Measurements from ENCODE around the gene GTF2A1. TPM values are rescaled to one million over a fixed set of nuclear protein-coding genes. Genes with fewer than 3 reads are reported as not detected.

Gene GTF2A1
- polyA plus RNA-seq, 3 donors from 2014 or later: 10.5 to 26.3 (median 20.7) TPM

GRCh38 chr14:81221579-81222102, 882 bp upstream of the GTF2A1 start:
- Mint-ChIP-seq H3K4me1 (peaks cover 33 to 44% of the 10 kb centered on the region in 2 donors), H3K27me3 (ENCODE audit: low read depth in 3 of 3) (peaks cover 22 to 25% (median 23%) of the 10 kb centered on the region in 3 donors), H3K9me3 (peaks cover 0 to 3% (median 0%) of the 10 kb centered on the region in 6 donors), H3K27ac (peak overlapping the region; percentile 98 to 99 (median 99)), H3K36me3 (peaks cover 0 to 3% (median 0%) of the 10 kb centered on the region in 3 donors), H3K4me3 (peak overlapping the region; percentile 92 to 99 (median 93))
- DNase-seq: no peak

DNA sequence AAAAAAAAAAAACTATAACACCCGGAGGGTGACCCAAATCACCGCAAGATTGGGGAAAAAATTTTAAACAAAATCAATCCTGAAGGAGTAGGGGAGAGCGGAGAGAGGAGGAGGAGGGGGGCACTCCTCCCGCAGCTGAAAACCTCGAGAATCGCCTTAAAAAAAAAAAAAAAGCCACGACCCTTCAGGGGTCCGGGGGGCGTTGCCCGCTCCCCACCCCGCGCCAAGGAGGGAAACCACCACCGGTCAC, 254 bp downstream of the GTF2A1 start:
- H3K9me3 Mint-ChIP-seq: peaks cover 0 to 3% (median 0%) of the 10 kb centered on the region in 6 donors
- H3K4me1 Mint-ChIP-seq: peaks cover 33 to 52% of the 10 kb centered on the region in 2 donors
- DNase-seq: no peak
- H3K4me3 Mint-ChIP-seq: peak overlapping the region; percentile 92 to 99 (median 93)
- peaks cover 22 to 25% (median 23%) of the 10 kb centered on the region in 3 donors for H3K27me3 Mint-ChIP-seq (ENCODE audit: low read depth in 3 of 3)
- H3K36me3 Mint-ChIP-seq: peaks cover 0 to 5% (median 0%) of the 10 kb centered on the region in 3 donors
- peak overlapping the region; percentile 95 to 99 (median 99) for H3K27ac Mint-ChIP-seq

- Mint-ChIP-seq H3K27ac (peak overlapping the region; percentile 98 to 99 (median 99)), H3K9me3 (peaks cover 0 to 3% (median 0%) of the 10 kb centered on the region in 6 donors), H3K4me3 (peak overlapping the region; percentile 98 to 99 (median 99)), H3K4me1 (peaks cover 36 to 57% of the 10 kb centered on the region in 2 donors), H3K36me3 (peaks cover 0 to 9% (median 2%) of the 10 kb centered on the region in 3 donors), H3K27me3 (ENCODE audit: low read depth in 3 of 3) (peaks cover 22 to 25% (median 23%) of the 10 kb centered on the region in 3 donors)
- peak in 2 of 3 donors; percentile 57 to 59 for DNase-seq
Measured at GRCh38 chr14:81219759-81220579, 790 bp downstream of the GTF2A1 start.

DNA sequence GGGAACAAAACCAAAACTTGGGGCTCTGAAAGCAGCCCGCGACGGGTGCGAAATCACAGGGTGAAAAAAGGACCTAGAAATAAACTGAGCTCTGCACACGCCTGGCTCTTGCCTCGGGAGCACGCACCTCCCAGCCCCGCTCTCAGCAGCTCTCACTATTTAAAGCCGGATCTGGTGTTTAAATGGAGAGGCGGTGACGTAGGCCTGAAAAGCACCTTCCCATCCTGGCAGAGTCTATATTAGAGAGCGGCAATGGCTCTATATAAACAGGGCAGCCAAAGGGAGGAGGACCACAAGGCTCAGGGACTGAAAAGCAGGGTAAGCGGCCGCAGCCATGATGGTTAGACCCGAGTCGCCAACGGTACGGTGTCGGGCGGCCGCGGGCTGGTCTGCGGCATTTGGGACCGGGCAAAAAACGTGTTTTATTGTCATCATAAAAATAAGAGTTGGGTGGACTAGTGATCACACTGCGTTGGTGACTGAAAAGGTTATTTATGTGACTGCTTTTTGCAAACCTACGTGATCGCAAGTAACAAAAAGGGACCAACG, 1.5 kb downstream of the GTF2A1 start:
- H3K4me3 Mint-ChIP-seq: peak overlapping the region; percentile 93 to 99 (median 99)
- peaks cover 0 to 13% (median 6%) of the 10 kb centered on the region in 3 donors for H3K36me3 Mint-ChIP-seq
- peaks cover 37 to 61% of the 10 kb centered on the region in 2 donors for H3K4me1 Mint-ChIP-seq
- DNase-seq: peak; percentile 85 to 89 (median 86)
- H3K27ac Mint-ChIP-seq: peak overlapping the region; percentile 98 to 99 (median 98)
- peaks cover 22 to 25% (median 23%) of the 10 kb centered on the region in 3 donors for H3K27me3 Mint-ChIP-seq (ENCODE audit: low read depth in 3 of 3)
- peaks cover 0 to 3% (median 0%) of the 10 kb centered on the region in 6 donors for H3K9me3 Mint-ChIP-seq

DNA sequence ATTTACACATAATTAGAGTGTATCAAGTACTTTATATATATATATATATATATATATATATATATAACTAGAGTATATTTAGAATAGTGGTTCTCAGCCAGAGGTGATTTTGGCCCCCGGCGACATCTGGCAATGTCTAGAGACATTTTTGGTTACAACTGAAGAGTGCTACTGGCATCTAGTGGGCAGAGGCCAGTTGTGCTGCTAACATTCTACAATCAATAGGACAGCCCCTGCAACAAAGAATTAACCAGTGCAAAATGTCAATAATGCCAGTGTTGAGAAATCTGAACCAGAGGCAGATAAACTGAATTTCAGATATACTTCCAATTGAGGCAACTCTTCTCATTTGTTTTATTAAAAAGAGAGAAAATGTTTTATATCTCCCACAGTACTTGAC, 8.9 kb downstream of the GTF2A1 start:
- no peak overlapping the region for H3K4me3 Mint-ChIP-seq
- H3K27me3 Mint-ChIP-seq (ENCODE audit: low read depth in 3 of 3): no peaks in the 10 kb centered on the region
- peak; percentile 9 to 40 (median 28) for DNase-seq
- H3K36me3 Mint-ChIP-seq: peaks cover 0 to 31% (median 19%) of the 10 kb centered on the region in 3 donors
- H3K9me3 Mint-ChIP-seq: no peaks in the 10 kb centered on the region
- peak overlapping the region in 3 of 6 donors; percentile 21 to 55 (median 50) for H3K27ac Mint-ChIP-seq
- peaks cover 42 to 72% of the 10 kb centered on the region in 2 donors for H3K4me1 Mint-ChIP-seq

- peak overlapping the region in 5 of 6 donors; percentile 1 to 71 (median 56) for H3K27ac Mint-ChIP-seq
- peaks cover 42 to 78% of the 10 kb centered on the region in 2 donors for H3K4me1 Mint-ChIP-seq
- H3K4me3 Mint-ChIP-seq: no peak overlapping the region
Measured at GRCh38 chr14:81209167-81209836, 11.5 kb downstream of the GTF2A1 start.

GRCh38 chr14:81208489-81208888, 12.3 kb downstream of the GTF2A1 start:
- Mint-ChIP-seq H3K36me3 (peaks cover 0 to 19% (median 13%) of the 10 kb centered on the region in 3 donors), H3K9me3 (no peaks in the 10 kb centered on the region), H3K4me3 (no peak overlapping the region), H3K27me3 (ENCODE audit: low read depth in 3 of 3) (no peaks in the 10 kb centered on the region), H3K4me1 (peaks cover 39 to 85% of the 10 kb centered on the region in 2 donors), H3K27ac (no peak overlapping the region)
- DNase-seq: no peak

More at GRCh38 chr14:81209167-81209836, 11.5 kb downstream of the GTF2A1 start:
- H3K27me3 Mint-ChIP-seq (ENCODE audit: low read depth in 3 of 3): no peaks in the 10 kb centered on the region
- DNase-seq: no peak
- no peaks in the 10 kb centered on the region for H3K9me3 Mint-ChIP-seq
- H3K36me3 Mint-ChIP-seq: peaks cover 0 to 19% (median 17%) of the 10 kb centered on the region in 3 donors

- Mint-ChIP-seq H3K9me3 (no peaks in the 10 kb centered on the region), H3K27me3 (ENCODE audit: low read depth in 3 of 3) (no peaks in the 10 kb centered on the region), H3K4me3 (no peak overlapping the region), H3K27ac (peak overlapping the region in 5 of 6 donors; percentile 13 to 78 (median 61)), H3K36me3 (peaks cover 0 to 14% (median 13%) of the 10 kb centered on the region in 3 donors), H3K4me1 (peaks cover 25 to 67% of the 10 kb centered on the region in 2 donors)
- no peak for DNase-seq
Measured at GRCh38 chr14:81206115-81206514, 14.6 kb downstream of the GTF2A1 start.

DNA sequence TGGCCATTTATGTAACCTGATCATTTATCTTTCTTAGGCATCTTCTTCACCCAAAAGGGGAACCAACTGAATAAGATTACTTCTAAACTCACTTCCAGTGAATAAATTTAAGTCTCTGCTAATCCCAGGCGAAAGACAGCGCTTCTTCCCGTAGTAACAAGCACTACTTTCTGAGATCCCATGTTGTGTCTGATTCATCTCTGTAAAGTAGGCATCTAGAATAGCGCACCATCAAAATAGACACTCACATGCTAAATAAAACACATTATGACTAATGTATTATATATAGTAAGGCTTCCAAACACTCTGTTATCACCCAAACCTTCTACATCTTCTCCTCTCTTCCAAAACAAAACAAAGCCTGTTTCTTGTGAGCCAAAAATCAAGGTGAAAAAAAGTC, 15.1 kb downstream of the GTF2A1 start:
- H3K9me3 Mint-ChIP-seq: no peaks in the 10 kb centered on the region
- peak overlapping the region in 5 of 6 donors; percentile 13 to 78 (median 61) for H3K27ac Mint-ChIP-seq
- H3K4me1 Mint-ChIP-seq: peaks cover 23 to 65% of the 10 kb centered on the region in 2 donors
- no peaks in the 10 kb centered on the region for H3K27me3 Mint-ChIP-seq (ENCODE audit: low read depth in 3 of 3)
- H3K4me3 Mint-ChIP-seq: no peak overlapping the region
- peaks cover 0 to 14% (median 13%) of the 10 kb centered on the region in 3 donors for H3K36me3 Mint-ChIP-seq
- no peak for DNase-seq

- Mint-ChIP-seq H3K27me3 (ENCODE audit: low read depth in 3 of 3) (peaks cover 0 to 5% (median 0%) of the 10 kb centered on the region in 3 donors), H3K27ac (peak overlapping the region; percentile 51 to 89 (median 80)), H3K36me3 (peaks cover 11 to 27% (median 15%) of the 10 kb centered on the region in 3 donors), H3K4me3 (peak overlapping the region; percentile 13 to 55 (median 54)), H3K9me3 (no peaks in the 10 kb centered on the region), H3K4me1 (peaks cover 13 to 34% of the 10 kb centered on the region in 2 donors)
- peak in 1 of 3 donors; percentile 14 for DNase-seq
Measured at GRCh38 chr14:81200054-81200453, 20.7 kb downstream of the GTF2A1 start.

DNA sequence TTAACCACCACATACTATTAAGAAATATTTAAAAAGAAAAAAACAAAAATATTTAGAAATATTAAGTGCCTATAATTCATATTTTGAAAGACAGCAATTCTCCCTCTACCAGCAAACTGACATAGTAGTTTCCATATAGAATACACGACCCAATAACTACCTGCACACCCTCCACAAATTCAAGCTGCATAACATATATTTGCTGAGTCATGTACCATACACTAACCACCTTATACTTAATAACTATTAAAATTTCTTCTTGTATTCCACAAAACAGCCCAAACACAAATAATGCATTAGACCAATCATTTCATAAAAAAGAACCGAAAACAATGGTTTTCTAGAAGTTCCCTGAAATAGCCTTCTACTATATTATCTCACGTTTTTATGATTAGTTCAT, 21.7 kb downstream of the GTF2A1 start:
- Mint-ChIP-seq H3K27ac (peak overlapping the region in 3 of 6 donors; percentile 24 to 89 (median 76)), H3K4me3 (no peak overlapping the region), H3K27me3 (ENCODE audit: low read depth in 3 of 3) (peaks cover 0 to 5% (median 0%) of the 10 kb centered on the region in 3 donors), H3K36me3 (peaks cover 13 to 35% (median 17%) of the 10 kb centered on the region in 3 donors), H3K4me1 (peaks cover 13 to 26% of the 10 kb centered on the region in 2 donors), H3K9me3 (no peaks in the 10 kb centered on the region)
- DNase-seq: no peak

- Mint-ChIP-seq H3K36me3 (peaks cover 14 to 39% (median 17%) of the 10 kb centered on the region in 3 donors), H3K4me1 (peaks cover 13 to 25% of the 10 kb centered on the region in 2 donors), H3K4me3 (no peak overlapping the region), H3K27ac (peak overlapping the region in 1 of 6 donors; percentile 24), H3K9me3 (no peaks in the 10 kb centered on the region), H3K27me3 (ENCODE audit: low read depth in 3 of 3) (peaks cover 0 to 5% (median 0%) of the 10 kb centered on the region in 3 donors)
- no peak for DNase-seq
Measured at GRCh38 chr14:81198651-81199050, 22.1 kb downstream of the GTF2A1 start.

GRCh38 chr14:81193924-81194633, 26.7 kb downstream of the GTF2A1 start:
- Mint-ChIP-seq H3K9me3 (no peaks in the 10 kb centered on the region), H3K36me3 (peaks cover 22 to 43% (median 26%) of the 10 kb centered on the region in 3 donors), H3K27ac (peak overlapping the region in 3 of 6 donors; percentile 15 to 48 (median 35)), H3K27me3 (ENCODE audit: low read depth in 3 of 3) (no peaks in the 10 kb centered on the region), H3K4me1 (peaks cover 12 to 38% of the 10 kb centered on the region in 2 donors), H3K4me3 (no peak overlapping the region)
- DNase-seq: no peak

Data from immature natural killer cell (primary cell).